GM12865 (cell line): ENCODE results near the gene FRS2.
"Not testable (repeated sequence)": the region's sequence is repeated elsewhere in the genome, so short reads cannot be mapped to it uniquely, and the experiment has no call there.

Experiments used
- DNase-seq: peaks from one replicate; pipeline ENCODE4 v3.0.0; 2010; ENCODE audit warnings: low read depth
- H3K4me3 ChIP-seq: 2 replicates; pipeline ENCODE4 v1.5.1; 2011; ENCODE audit warnings: mild to moderate bottlenecking, low read depth, low read length, control low read depth
- TF ChIP-seq, protein P1 (sequence below): IDR thresholded peaks from 2 replicates; pipeline ENCODE4 v1.5.1; 2011; ENCODE audit warnings: low read length, control low read depth, low read depth, inconsistent platforms; ENCODE audit not compliant: insufficient read depth; ENCODE audit errors: missing control alignments

The FRS2 gene

DNA sequence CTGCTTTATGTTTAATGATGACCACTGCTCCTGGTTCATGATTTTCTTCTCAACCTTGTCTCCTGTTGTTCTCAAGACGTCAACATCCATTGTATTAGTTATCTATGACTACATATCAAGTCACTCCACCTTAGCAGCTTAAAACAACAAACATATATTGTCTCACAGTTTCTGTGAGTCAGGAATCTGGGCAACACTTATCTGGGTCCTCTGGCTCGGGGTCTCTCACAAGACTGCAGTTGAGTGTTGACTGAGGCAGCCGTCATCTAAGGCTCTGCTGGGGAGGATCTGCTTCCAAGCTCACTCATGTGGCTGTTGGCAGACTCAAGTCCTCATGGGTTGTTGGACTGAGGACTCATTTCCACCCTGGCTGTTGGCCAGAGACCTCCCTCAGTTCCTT is 27.3 kb upstream of the FRS2 start:
- no peak for DNase-seq
- H3K4me3 ChIP-seq: no peak overlapping the region
- TF ChIP-seq, protein P1, sequence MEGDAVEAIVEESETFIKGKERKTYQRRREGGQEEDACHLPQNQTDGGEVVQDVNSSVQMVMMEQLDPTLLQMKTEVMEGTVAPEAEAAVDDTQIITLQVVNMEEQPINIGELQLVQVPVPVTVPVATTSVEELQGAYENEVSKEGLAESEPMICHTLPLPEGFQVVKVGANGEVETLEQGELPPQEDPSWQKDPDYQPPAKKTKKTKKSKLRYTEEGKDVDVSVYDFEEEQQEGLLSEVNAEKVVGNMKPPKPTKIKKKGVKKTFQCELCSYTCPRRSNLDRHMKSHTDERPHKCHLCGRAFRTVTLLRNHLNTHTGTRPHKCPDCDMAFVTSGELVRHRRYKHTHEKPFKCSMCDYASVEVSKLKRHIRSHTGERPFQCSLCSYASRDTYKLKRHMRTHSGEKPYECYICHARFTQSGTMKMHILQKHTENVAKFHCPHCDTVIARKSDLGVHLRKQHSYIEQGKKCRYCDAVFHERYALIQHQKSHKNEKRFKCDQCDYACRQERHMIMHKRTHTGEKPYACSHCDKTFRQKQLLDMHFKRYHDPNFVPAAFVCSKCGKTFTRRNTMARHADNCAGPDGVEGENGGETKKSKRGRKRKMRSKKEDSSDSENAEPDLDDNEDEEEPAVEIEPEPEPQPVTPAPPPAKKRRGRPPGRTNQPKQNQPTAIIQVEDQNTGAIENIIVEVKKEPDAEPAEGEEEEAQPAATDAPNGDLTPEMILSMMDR: no peak

DNA sequence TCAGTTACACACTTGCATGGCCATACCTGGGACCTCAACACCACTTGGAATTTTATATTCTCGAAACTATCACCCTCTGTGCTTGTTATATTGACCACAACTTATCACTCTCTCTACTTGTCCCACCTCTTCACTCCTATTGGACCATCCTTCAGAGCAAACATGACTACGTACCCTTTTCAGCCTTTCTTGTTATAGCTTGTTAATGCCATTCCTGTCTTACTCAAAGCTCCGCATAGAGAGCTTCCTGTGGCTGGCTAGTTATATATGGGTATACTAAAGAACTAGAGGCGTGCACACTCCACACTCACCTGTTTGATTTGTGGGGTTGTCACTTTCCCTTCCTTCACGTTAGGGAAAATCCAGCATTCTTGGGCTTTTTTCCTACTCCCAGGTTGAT is 26.3 kb upstream of the FRS2 start:
- TF ChIP-seq, protein P1: no peak
- no peak overlapping the region for H3K4me3 ChIP-seq
- no peak for DNase-seq

DNA sequence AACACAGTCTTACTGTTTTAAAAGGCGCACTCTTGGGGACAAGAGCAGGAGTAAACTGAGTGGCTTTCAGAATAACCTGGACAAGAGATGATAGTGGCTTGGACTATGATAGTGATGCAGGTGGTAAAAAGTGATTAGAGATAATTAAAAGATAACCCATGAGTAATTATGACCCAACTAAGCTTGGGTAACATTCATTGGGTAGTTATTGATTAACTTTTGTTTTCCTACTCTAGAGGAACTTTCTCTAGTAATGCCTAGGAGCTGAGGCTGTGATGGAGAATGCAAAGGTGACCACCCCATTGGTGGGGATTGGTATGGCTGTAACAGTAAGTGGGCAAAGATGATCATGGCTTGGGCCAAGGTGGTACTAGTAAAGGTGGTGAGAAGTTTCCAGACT is 22.3 kb upstream of the FRS2 start:
- no peak for DNase-seq
- no peak overlapping the region for H3K4me3 ChIP-seq
- TF ChIP-seq, protein P1: no peak

DNA sequence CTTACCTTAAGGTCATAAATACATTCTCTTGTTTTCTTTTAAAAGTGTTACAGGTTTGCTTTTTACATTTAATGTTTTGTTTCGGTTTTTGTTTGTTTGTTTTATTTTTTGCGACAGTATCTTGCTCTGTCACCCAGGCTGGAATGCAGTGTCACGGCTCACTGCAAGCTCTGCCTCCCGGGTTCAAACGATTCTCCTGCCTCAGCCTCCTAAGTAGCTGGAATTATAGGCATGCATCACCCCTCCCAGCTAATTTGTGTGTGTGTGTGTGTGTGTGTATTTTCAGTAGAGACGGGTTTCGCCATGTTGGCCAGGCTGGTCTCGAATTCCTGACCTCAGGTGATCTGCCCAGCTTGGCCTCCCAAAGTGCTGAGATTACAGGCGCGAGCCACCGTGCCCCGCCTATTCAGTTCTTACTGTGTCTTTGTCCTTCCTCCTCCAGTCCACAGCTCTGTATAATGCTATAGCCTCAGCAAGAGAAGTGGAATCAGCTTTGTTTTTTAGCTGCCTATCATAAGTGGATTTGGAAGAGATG is 17.5 kb upstream of the FRS2 start:
- DNase-seq: not testable (repeated sequence)

DNA sequence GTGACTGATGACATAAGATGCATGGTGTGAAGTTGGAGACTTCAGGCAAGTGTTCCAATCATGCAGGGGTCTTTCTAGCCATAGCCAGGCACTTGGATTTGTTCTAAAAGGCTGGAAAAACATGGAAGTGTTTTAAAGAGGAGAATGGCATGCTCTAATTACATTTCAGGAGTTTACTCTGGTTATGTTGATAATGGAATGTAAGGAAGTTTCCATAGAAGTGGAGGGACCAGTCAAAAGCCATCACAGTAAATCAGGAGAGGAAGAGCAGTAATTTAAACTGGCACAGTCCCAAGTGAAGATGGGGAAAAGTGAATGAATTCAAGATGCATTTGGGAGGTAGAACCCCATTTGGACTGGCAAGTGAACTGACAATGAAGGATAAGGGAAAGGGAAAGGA is 13.9 kb upstream of the FRS2 start:
- no peak overlapping the region for H3K4me3 ChIP-seq
- DNase-seq: no peak
- TF ChIP-seq, protein P1: no peak

More for the DNA sequence above, 17.5 kb upstream of the FRS2 start:
- not testable (repeated sequence) for H3K4me3 ChIP-seq

DNA sequence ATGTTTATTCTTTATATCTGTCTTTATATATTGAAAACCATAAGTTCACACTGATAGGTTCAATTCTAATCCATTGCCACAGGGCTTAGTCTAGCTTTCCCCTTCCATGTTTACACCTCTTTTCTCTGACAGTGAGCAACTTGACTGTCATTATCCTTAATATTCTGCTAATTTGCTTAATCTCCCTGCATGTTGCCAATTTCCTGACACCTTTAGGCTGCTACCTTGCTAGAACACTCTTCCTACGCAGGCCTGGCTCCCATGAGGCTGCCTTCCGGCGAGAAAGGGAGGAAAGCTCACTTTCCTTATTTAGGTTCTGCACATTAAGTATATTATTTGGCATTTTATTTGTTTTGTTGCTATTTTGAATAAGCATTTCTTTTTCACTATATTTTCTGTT is 12.8 kb upstream of the FRS2 start:
- no peak overlapping the region for H3K4me3 ChIP-seq
- no peak for DNase-seq
- TF ChIP-seq, protein P1: no peak

DNA sequence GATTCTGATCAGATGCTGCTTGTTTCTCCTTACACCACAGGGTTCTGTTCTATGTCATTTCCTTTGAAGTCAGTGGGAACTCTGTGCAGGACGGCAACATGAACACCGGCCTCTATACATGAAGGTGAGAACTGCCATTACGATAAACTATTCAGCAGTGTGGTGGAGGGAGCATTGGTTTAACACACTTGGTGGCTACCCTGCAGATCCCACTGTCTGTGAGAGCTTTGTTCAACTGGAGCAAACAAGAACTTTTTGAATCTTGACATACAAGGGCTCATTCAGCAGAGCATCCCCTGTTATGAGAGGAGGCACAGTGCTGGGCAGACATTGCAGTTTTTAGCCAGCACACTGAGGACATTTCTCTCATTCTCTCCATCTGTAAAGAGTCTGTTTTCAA is 10.7 kb upstream of the FRS2 start:
- no peak for DNase-seq
- TF ChIP-seq, protein P1: no peak
- H3K4me3 ChIP-seq: no peak overlapping the region
